Ectodermal cell (in vitro differentiated cells): Measurements from ENCODE around the gene RBFOX2.
A peak's percentile ranks its signal among the peaks of the same experiment; 100 is the strongest.

Experiments used
- H3K27ac ChIP-seq: 2 replicates; pipeline ENCODE4 v1.7.0; 2013; ENCODE audit warnings: mild to moderate bottlenecking, low read depth, low read length; ENCODE audit not compliant: insufficient read depth, poor library complexity, severe bottlenecking
- H3K27me3 ChIP-seq: 2 replicates; pipeline ENCODE4 v1.7.0; 2013; ENCODE audit warnings: mild to moderate bottlenecking, low read length; ENCODE audit not compliant: insufficient read depth, control insufficient read depth, poor library complexity, severe bottlenecking
- H3K36me3 ChIP-seq: one replicate; pipeline ENCODE4 v1.7.0; 2013; ENCODE audit warnings: low read length; ENCODE audit not compliant: control insufficient read depth, insufficient read depth
- H3K4me1 ChIP-seq: one replicate; pipeline ENCODE4 v1.7.0; 2013; ENCODE audit warnings: low read length; ENCODE audit not compliant: control insufficient read depth, insufficient read depth
- H3K4me3 ChIP-seq: 2 replicates; pipeline ENCODE4 v1.7.0; 2013; ENCODE audit warnings: low read depth, low read length, control low read depth; ENCODE audit not compliant: insufficient read depth
- H3K9me3 ChIP-seq: 2 replicates; pipeline ENCODE4 v1.7.0; 2013; ENCODE audit warnings: mild to moderate bottlenecking, low read length, moderate library complexity; ENCODE audit not compliant: control insufficient read depth
- WGBS, 2 experiments: methylation state at CpG; one replicate each; pipeline ENCODE4 v1.1.7; 2013; ENCODE audit warnings: missing lambda C conversion rate in 2 of 2; 5-methylcytosine and 5-hydroxymethylcytosine counted together

The RBFOX2 gene

DNA sequence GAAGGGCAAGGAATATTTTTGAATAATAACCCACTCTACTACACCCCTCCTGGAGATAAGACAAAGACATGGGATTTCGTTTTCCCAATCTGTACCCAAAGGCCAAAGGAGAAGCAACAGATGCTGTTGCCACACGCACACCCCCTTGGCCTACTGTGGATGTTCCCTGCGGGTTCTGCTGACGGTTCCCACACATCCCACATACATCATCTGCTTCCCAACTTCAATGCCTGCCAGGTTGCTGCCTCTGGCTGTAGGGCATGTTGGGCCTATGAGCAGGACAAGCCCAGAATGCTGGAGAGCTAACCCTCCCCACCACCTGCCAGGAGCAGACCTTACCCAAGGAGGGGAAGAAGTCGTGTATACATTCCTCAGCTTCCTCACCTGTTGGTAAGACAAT, 13.6 kb upstream of the RBFOX2 start:
- WGBS, 2 experiments, result 87 to 88% methylated on average over 5 of the region's 5 CpGs
- no peaks in the 10 kb centered on the region for H3K4me1 ChIP-seq
- no peak overlapping the region for H3K27ac ChIP-seq
- H3K27me3 ChIP-seq, result no peaks in the 10 kb centered on the region
- no peaks in the 10 kb centered on the region for H3K36me3 ChIP-seq
- H3K9me3 ChIP-seq, result no peaks in the 10 kb centered on the region
- H3K4me3 ChIP-seq, result no peak overlapping the region

DNA sequence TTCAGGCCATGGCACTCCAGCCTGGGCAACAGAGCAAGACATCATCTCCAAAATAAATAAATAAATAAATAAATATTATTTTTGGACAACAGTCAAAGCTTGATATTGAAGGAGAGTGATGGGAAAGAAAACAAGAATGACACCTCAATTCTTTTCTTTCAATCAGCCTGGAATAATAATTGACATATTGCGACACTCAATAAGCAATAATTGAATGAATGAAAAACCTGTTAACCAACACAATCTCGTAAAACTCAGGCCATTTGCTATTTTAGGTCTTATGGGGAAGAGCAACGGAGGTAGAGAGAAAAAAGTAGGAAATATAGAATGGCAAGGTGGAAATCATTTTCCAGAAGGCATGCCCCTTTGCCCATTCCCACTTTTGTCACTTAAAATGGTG, 10.5 kb upstream of the RBFOX2 start:
- Histone ChIP-seq H3K27ac (no peak overlapping the region), H3K4me1 (peaks cover 5% of the 10 kb centered on the region), H3K36me3 (no peaks in the 10 kb centered on the region), H3K9me3 (no peaks in the 10 kb centered on the region), H3K27me3 (no peaks in the 10 kb centered on the region), H3K4me3 (no peak overlapping the region)
- 86 to 93% methylated on average over 3 of the region's 3 CpGs for WGBS, 2 experiments

DNA sequence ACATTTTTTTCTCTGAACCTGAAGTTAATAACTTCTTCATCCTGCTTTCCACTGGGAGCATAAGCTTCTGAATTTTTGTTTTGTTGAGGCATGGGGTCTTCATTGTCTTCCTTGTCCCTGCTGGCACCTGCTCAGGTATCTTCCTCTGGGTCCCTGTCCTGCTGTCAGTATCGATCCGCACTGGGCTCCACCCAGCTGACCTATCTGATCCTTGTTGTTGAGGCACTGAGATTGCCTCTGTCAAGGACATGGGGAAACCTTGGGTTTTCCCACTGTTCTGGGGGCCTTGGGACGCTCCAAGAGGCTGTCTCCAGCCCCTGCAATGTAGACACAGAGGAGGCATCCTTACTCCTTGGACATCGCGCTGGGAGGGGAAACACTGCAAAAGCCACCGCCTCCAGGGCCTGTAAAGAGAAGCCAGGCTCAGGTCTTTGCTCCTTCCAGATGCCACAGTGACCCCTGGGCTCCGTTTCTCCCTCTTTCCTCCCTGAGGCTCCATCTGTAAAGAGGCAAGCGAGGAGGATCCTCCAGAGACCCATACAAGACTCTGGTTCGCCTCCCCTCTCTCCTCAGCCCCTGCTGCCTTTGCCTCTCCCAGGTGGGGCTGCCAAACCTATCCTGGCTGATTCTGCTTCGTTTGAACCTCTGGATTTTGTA, 8.6 kb upstream of the RBFOX2 start:
- H3K27ac ChIP-seq, result no peak overlapping the region
- 88 to 90% methylated on average over 10 of the region's 10 CpGs for WGBS, 2 experiments
- peaks cover 5% of the 10 kb centered on the region for H3K4me1 ChIP-seq
- H3K27me3 ChIP-seq, result no peaks in the 10 kb centered on the region
- H3K9me3 ChIP-seq, result no peaks in the 10 kb centered on the region
- H3K36me3 ChIP-seq, result no peaks in the 10 kb centered on the region
- H3K4me3 ChIP-seq, result no peak overlapping the region

DNA sequence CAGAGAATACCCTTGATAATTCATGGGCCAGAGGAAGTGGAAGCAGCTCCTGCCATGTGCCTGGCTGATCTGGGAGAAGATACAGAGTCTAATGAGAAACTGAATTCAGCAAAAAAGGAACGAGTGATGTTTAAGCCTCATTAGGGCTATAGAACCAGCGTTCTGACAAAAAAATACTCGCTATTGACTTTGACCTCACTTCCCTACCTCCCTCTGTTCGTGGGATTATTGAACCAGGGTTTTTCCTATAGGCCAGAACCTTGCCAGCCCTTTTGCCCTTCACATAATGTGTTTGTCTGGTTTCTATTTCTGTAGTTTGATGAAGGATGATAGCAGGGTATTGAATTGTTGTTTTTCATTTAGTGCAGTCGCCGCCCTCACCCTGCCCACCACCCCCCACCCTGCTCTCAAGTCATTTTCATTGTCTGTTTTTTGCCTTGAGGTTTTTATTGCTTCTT, 7.6 kb upstream of the RBFOX2 start:
- Histone ChIP-seq H3K36me3 (no peaks in the 10 kb centered on the region), H3K27me3 (no peaks in the 10 kb centered on the region), H3K4me1 (peaks cover 5% of the 10 kb centered on the region), H3K27ac (no peak overlapping the region), H3K9me3 (no peaks in the 10 kb centered on the region), H3K4me3 (no peak overlapping the region)
- WGBS, 2 experiments, result 73 to 85% methylated on average over 4 of the region's 6 CpGs

DNA sequence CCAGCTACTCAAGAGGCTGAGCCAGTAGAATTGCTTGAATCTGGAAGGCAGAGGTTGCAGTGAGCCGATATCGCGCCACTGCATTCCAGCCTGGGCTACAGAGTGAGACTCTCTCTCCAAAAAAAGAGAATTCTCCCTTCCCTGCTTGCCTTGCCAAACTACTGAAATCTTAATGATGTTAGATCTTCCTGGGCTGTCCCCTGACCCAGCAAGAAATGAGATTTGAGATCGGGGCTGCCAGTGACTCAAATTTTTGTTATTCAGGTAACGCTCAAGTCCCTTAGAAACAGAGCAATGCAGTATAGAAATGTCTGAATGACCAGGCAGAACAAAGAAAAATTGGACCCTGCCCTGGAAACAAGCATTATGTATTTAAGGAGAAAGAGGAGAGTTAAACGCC, 4.0 kb upstream of the RBFOX2 start:
- 91 to 93% methylated on average over 6 of the region's 6 CpGs for WGBS, 2 experiments
- Histone ChIP-seq H3K27ac (no peak overlapping the region), H3K9me3 (no peaks in the 10 kb centered on the region), H3K27me3 (no peaks in the 10 kb centered on the region), H3K4me1 (peaks cover 5% of the 10 kb centered on the region), H3K4me3 (no peak overlapping the region), H3K36me3 (no peaks in the 10 kb centered on the region)

- 69 to 76% methylated on average over 7 of the region's 7 CpGs for WGBS, 2 experiments
- Histone ChIP-seq H3K4me1 (peaks cover 9% of the 10 kb centered on the region), H3K4me3 (no peak overlapping the region)
Measured at GRCh38 chr22:36029406-36029755, 757 bp upstream of the RBFOX2 start.

GRCh38 chr22:36027935-36028645, 534 bp downstream of the RBFOX2 start:
- H3K27me3 ChIP-seq, result no peaks in the 10 kb centered on the region
- peak overlapping the region; percentile 83 for H3K4me3 ChIP-seq
- H3K9me3 ChIP-seq, result no peaks in the 10 kb centered on the region
- peak overlapping the region; percentile 88 for H3K27ac ChIP-seq
- H3K36me3 ChIP-seq, result no peaks in the 10 kb centered on the region
- peaks cover 9% of the 10 kb centered on the region for H3K4me1 ChIP-seq
- WGBS, 2 experiments, result 0% methylated on average over 87 of the region's 87 CpGs

More at GRCh38 chr22:36029406-36029755, 757 bp upstream of the RBFOX2 start:
- Histone ChIP-seq H3K36me3 (no peaks in the 10 kb centered on the region), H3K27ac (no peak overlapping the region), H3K9me3 (no peaks in the 10 kb centered on the region), H3K27me3 (no peaks in the 10 kb centered on the region)

- Histone ChIP-seq H3K4me1 (peaks cover 9% of the 10 kb centered on the region), H3K27me3 (no peaks in the 10 kb centered on the region), H3K4me3 (peak overlapping the region; percentile 83), H3K27ac (no peak overlapping the region), H3K9me3 (no peaks in the 10 kb centered on the region), H3K36me3 (no peaks in the 10 kb centered on the region)
- WGBS, 2 experiments, result 0 to 1% methylated on average over 7 of the region's 7 CpGs
Measured at GRCh38 chr22:36027579-36027934, 1.1 kb downstream of the RBFOX2 start.

GRCh38 chr22:36026741-36027140, 1.9 kb downstream of the RBFOX2 start:
- no peaks in the 10 kb centered on the region for H3K9me3 ChIP-seq
- H3K4me3 ChIP-seq, result peak overlapping the region; percentile 83
- H3K27ac ChIP-seq, result no peak overlapping the region

GRCh38 chr22:36022697-36023096, 5.9 kb downstream of the RBFOX2 start:
- Histone ChIP-seq H3K9me3 (no peaks in the 10 kb centered on the region), H3K27me3 (no peaks in the 10 kb centered on the region), H3K27ac (no peak overlapping the region), H3K36me3 (no peaks in the 10 kb centered on the region), H3K4me3 (no peak overlapping the region), H3K4me1 (peaks cover 17% of the 10 kb centered on the region)

More at GRCh38 chr22:36026741-36027140, 1.9 kb downstream of the RBFOX2 start:
- Histone ChIP-seq H3K36me3 (no peaks in the 10 kb centered on the region), H3K4me1 (peaks cover 9% of the 10 kb centered on the region), H3K27me3 (no peaks in the 10 kb centered on the region)
